Measurements from ENCODE around the gene C5orf58. TPM values are rescaled to one million over a fixed set of nuclear protein-coding genes. Genes with fewer than 3 reads are reported as not detected.

C5orf58 gene
- total and polyA plus RNA-seq, 10 of the 15 experiments (the other 5 are each of a cell fraction or from before 2014, with no cell fraction given), result 0.13 to 0.27 (median 0.26) TPM; not detected in 7

- H2AFZ ChIP-seq (ENCODE audit: control insufficient read depth, low read depth, low read length), result no peak overlapping the region
- no peaks in the 10 kb centered on the region for H3K36me3 ChIP-seq (ENCODE audit: control insufficient read depth in 2 of 2, insufficient read depth in 2 of 2, low read length in 1 of 2)
- 61% methylated on average over 9 of the region's 9 CpGs for WGBS (ENCODE audit: insufficient coverage, insufficient replicate concordance, low lambda C conversion rate, missing lambda C conversion rate)
- no peak overlapping the region for H3K4me3 ChIP-seq
- H3K27me3 ChIP-seq (replicated peaks in 1 of 2; ENCODE audit: control insufficient read depth in 2 of 2, insufficient read depth in 2 of 2, low read length in 1 of 2), result no peaks in the 10 kb centered on the region; a peak in 1 of 4 replicates
- ATAC-seq (no peak), FAIRE-seq (no peak), DNase-seq (ENCODE audit: low read depth, low spot score) (no peak)
- ChIA-PET CTCF (interaction anchor here (0.7 to 10.2 kb wide), 27 partner anchors 9 to 399 kb away, joined by 3 to 180 read pairs (median 6); no protein-coding TSS in a partner anchor), RAD21 (ENCODE audit: unreplicated experiment) (interaction anchor here (0.6 to 4.9 kb wide), 24 partner anchors 12 to 407 kb away, joined by 3 to 60 read pairs (median 4); partner anchors contain the start of gene KCNMB1), SMC1A (ENCODE audit: uncharacterized antibody, unreplicated experiment) (interaction anchor here (0.7 to 7.1 kb wide), 17 partner anchors 11 to 399 kb away, joined by 3 to 66 read pairs (median 5); no protein-coding TSS in a partner anchor), POLR2A (no interaction called here)
- H3K27ac ChIP-seq (ENCODE audit: control insufficient read depth, insufficient read depth), result no peak overlapping the region
- no peaks in the 10 kb centered on the region for H3K79me2 ChIP-seq (ENCODE audit: control insufficient read depth, insufficient read depth, low read length)
- in situ Hi-C loops (cut with MboI), result loop anchor here (5.0 to 10.0 kb wide), 2 partner anchors 191 to 399 kb away; no protein-coding TSS in a partner anchor
- no peak for TF ChIP-seq USF2 (IDR thresholded peaks at IDR 0.05; ENCODE audit: borderline replicate concordance, low read depth, low read length)
- TF ChIP-seq BCLAF1 (IDR thresholded peaks at IDR 0.05), result no peak
- TF ChIP-seq SMARCA5 (IDR thresholded peaks at IDR 0.05), result 0 out of 2 replicates have a peak, but pooled peaks have one; percentile 21
- BruUV-seq (replicated peaks), result no TSS peak
- no peaks in the 10 kb centered on the region for H3K4me1 ChIP-seq (ENCODE audit: control insufficient read depth, insufficient read depth, low read length)
- H3K9me3 ChIP-seq (replicated peaks; ENCODE audit: control insufficient read depth, insufficient read depth, low read length), result no peaks in the 10 kb centered on the region
- no peak overlapping the region for H3K9ac ChIP-seq (ENCODE audit: control insufficient read depth, insufficient read depth, low read length)
- H3K4me2 ChIP-seq (ENCODE audit: control insufficient read depth, insufficient read depth), result no peak overlapping the region
- no peaks in the 10 kb centered on the region for H4K20me1 ChIP-seq (ENCODE audit: control insufficient read depth, insufficient read depth)
- intact Hi-C loops (cut with micrococcal nuclease; ENCODE audit: unreplicated experiment), result loop anchor here (1.0 to 2.0 kb wide), 3 partner anchors 113 to 407 kb away; no protein-coding TSS in a partner anchor
Measured at GRCh38 chr5:170226129-170226615, 6.6 kb upstream of the C5orf58 start.

Data from GM12878 (cell line).